Uterus (tissue), 4 donors: ENCODE results near the gene FNBP1. TPM values are rescaled to one million over a fixed set of nuclear protein-coding genes. Genes with fewer than 3 reads are reported as not detected.

ENCODE experiments used
- DNase-seq, 2 donors: peaks; one replicate each; pipeline ENCODE4 v3.0.0-alpha.2; 2019 to 2020
- H3K27ac ChIP-seq, 2 donors: fragments of 200-600 bp; sonication (generic); 1 replicate in 1 of 2; 2 replicates in 1 of 2; pipeline ENCODE4 v1.5.1; 2016 to 2018
- H3K27me3 ChIP-seq, 2 donors: fragments of 200-600 bp; sonication (generic); one replicate each; pipeline ENCODE4 v1.5.1; 2018 to 2019; ENCODE audit warnings: control low read depth in 1 of 2
- H3K36me3 ChIP-seq, 2 donors: fragments of 200-600 bp; sonication (generic); one replicate each; pipeline ENCODE4 v1.5.1; 2019; ENCODE audit warnings: control low read depth in 1 of 2
- H3K4me1 ChIP-seq, 2 donors: fragments of 200-600 bp; sonication (generic); one replicate each; pipeline ENCODE4 v1.5.1; 2018 to 2019; ENCODE audit warnings: control low read depth in 1 of 2
- H3K4me3 ChIP-seq, 2 donors: fragments of 200-600 bp; sonication (generic); 1 replicate in 1 of 2; 2 replicates in 1 of 2; pipeline ENCODE4 v1.5.1; 2018 to 2019; ENCODE audit warnings: mild to moderate bottlenecking in 1 of 2
- H3K9me3 ChIP-seq, 2 donors: fragments of 200-600 bp; sonication (generic); one replicate each; pipeline ENCODE4 v1.5.1; 2019; ENCODE audit warnings: control low read depth in 1 of 2
- CTCF ChIP-seq, 4 experiments: fragments of 200-600 bp in 2 of 4; fragments of 450-650 bp in 2 of 4; sonication (generic) in 2 of 4; IDR thresholded peaks; one replicate each; pipeline ENCODE4 v1.5.1; 2016 to 2019; ENCODE audit warnings: antibody characterized with exemption in 4 of 4, mild to moderate bottlenecking in 2 of 4, moderate library complexity in 1 of 4
- POLR2A ChIP-seq, 2 donors: fragments of 450-650 bp; IDR thresholded peaks; one replicate each; pipeline ENCODE4 v1.6.1; 2016; ENCODE audit warnings: antibody characterized with exemption in 2 of 2, mild to moderate bottlenecking in 1 of 2, moderate library complexity in 1 of 2
- intact Hi-C: fragments of 100-400 bp; cut with DNase I; formaldehyde crosslinking; loops from one replicate; pipeline ENCODE4 v1.15.1; 2023; ENCODE audit warnings: low total_unique reads
- total RNA-seq, 4 donors: library from RNA; depleted of rRNA in 3 of 4; stranded (reverse); fragments of >200 nt in 3 of 4; gene quantifications; one replicate each; pipeline versions ENCODE4 v1.1.0 to v1.2.4, GENCODE V29; 2014 to 2023
- donor health status: DM: yes; HTN: yes; CAD: no.

FNBP1 gene
- total RNA-seq, 4 donors from 2014 or later: 18.5 to 102 (median 77.2) TPM

DNA sequence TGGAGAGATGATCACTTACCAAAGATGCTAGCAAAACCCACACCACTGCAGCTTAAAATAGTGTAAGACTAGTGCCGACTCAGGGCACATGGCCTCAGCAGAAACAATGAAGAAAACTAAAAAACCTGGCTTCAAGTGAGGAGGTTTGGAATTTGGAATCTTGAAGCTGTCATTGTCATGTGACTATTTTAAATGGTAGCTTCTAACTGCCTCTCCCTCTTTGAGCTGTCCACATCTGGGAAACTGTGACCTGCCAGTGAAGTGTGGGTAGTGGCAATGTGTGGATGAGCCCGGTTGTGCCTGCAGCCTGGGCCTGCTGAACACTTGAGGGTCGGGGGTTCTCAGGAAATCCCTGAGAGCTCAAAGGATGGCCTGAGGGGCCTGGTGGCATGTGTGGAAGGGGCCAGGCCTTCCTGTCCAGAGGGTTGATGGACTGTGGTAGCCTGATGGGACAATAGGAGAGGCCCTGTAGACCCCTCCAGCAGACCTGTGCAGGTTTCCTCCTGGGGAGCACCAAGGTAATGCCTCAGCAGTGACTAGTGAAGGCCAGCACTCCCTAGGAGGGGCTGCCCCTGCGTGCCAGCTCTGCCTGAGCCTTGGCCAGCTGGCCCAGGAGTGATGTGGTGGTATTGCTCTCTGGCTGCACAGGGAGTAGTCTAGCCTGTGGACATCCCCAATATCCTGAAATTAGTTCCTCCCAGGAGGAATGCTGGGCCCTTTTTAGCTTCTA is 194.1 kb downstream of the FNBP1 start:
- intact Hi-C loops: no loop called here

GRCh38 chr9:129845373-129845772 is 197.6 kb downstream of the FNBP1 start:
- no peak for TF ChIP-seq POLR2A (IDR thresholded peaks at IDR 0.05)
- no peak for TF ChIP-seq CTCF (IDR thresholded peaks at IDR 0.05)
- DNase-seq: no peak
- no peaks in the 10 kb centered on the region for H3K4me1 ChIP-seq
- no peaks in the 10 kb centered on the region for H3K36me3 ChIP-seq
- intact Hi-C loops: no loop called here
- H3K9me3 ChIP-seq: no peaks in the 10 kb centered on the region
- no peak overlapping the region for H3K4me3 ChIP-seq
- no peaks in the 10 kb centered on the region for H3K27me3 ChIP-seq
- H3K27ac ChIP-seq: no peak overlapping the region

More for the DNA sequence above, 194.1 kb downstream of the FNBP1 start:
- TF ChIP-seq CTCF (IDR thresholded peaks at IDR 0.05) (no peak), POLR2A (IDR thresholded peaks at IDR 0.05) (no peak)
- Histone ChIP-seq H3K4me1 (no peaks in the 10 kb centered on the region), H3K27me3 (no peaks in the 10 kb centered on the region), H3K9me3 (no peaks in the 10 kb centered on the region), H3K4me3 (no peak overlapping the region), H3K36me3 (no peaks in the 10 kb centered on the region), H3K27ac (no peak overlapping the region)
- no peak for DNase-seq

DNA sequence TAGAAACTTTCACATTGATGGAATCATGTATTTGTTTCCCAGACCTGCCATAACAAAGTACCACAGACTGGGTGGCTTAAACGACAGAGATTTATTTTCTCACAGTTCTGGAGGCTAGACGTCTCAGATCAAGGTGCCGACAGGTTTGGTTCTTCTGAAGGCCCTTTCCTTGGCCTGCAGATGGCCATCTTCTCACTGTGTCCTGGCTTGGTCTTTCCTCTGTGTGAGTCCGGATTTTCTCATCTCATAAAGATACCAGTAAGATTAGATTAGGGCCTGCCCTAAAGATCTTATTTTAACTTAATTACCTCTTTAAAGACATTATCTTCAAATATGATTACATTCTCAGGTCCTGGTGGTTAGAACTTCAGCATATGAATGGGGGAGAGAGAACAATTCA is 201.9 kb downstream of the FNBP1 start:
- Histone ChIP-seq H3K9me3 (no peaks in the 10 kb centered on the region), H3K36me3 (no peaks in the 10 kb centered on the region), H3K4me3 (no peak overlapping the region), H3K27me3 (no peaks in the 10 kb centered on the region), H3K4me1 (peaks cover 0 to 13% of the 10 kb centered on the region in 2 donors), H3K27ac (no peak overlapping the region)
- intact Hi-C loops: no loop called here
- DNase-seq: no peak
- no peak for TF ChIP-seq CTCF (IDR thresholded peaks at IDR 0.05)
- TF ChIP-seq POLR2A (IDR thresholded peaks at IDR 0.05): no peak

DNA sequence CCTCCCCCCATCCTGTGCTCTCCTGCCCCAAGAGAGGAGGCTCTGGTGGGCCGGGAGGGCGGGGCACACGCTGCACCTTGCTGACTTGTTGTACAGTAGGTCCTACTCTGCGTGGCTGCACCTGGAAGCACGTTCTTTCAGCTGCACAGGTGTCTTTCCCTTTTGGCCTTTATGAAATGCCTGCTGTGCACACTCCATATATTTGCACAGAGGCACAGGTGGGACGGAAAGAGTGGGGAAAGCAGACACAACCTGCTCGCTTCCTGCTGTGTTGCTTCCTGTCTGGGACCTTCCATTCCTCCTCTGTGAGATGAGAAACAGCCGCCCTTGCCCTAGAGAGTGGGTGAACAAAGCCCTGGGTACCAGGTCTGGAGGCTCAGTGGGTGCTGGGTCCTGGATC is 203.0 kb downstream of the FNBP1 start:
- H3K36me3 ChIP-seq: no peaks in the 10 kb centered on the region
- intact Hi-C loops: no loop called here
- no peak for DNase-seq
- H3K4me3 ChIP-seq: no peak overlapping the region
- no peaks in the 10 kb centered on the region for H3K27me3 ChIP-seq
- H3K4me1 ChIP-seq: peaks cover 0 to 14% of the 10 kb centered on the region in 2 donors
- H3K27ac ChIP-seq: no peak overlapping the region
- TF ChIP-seq CTCF (IDR thresholded peaks at IDR 0.05) (no peak), POLR2A (IDR thresholded peaks at IDR 0.05) (no peak)
- H3K9me3 ChIP-seq: no peaks in the 10 kb centered on the region

GRCh38 chr9:129839324-129840023 is 203.5 kb downstream of the FNBP1 start:
- intact Hi-C loops: no loop called here
- no peak for TF ChIP-seq CTCF (IDR thresholded peaks at IDR 0.05)
- peaks cover 0 to 14% of the 10 kb centered on the region in 2 donors for H3K4me1 ChIP-seq
- H3K4me3 ChIP-seq: no peak overlapping the region
- no peaks in the 10 kb centered on the region for H3K36me3 ChIP-seq
- DNase-seq: no peak
- H3K27ac ChIP-seq: no peak overlapping the region
- no peaks in the 10 kb centered on the region for H3K27me3 ChIP-seq
- H3K9me3 ChIP-seq: no peaks in the 10 kb centered on the region
